Heart left ventricle (tissue), 13 donors: Measurements from ENCODE around the gene PSRC1.

Source experiments
- CTCF ChIP-seq, 12 donors: fragments of 200-600 bp; sonication (generic) in 4 of 12; IDR thresholded peaks; one replicate each; pipeline versions ENCODE4 v1.5.0 to v1.8.0; 2018 to 2022; ENCODE audit warnings: antibody characterized with exemption in 12 of 12, mild to moderate bottlenecking in 5 of 12
- POLR2A ChIP-seq, 2 donors: fragments of 450-650 bp; IDR thresholded peaks; one replicate each; pipeline ENCODE4 v1.6.1; 2017; ENCODE audit warnings: antibody characterized with exemption in 2 of 2, mild to moderate bottlenecking in 2 of 2, moderate library complexity in 2 of 2
- donor health status: ischemic (EF 13 %, LVEDD 7.1; RV severe dilation, severe dysfunction).
- donor health status: DM: no; HTN: yes; CAD: no.
- donor health status: DM: no; HTN: no; CAD: no.
- donor health status: ischemic (EF 25% LVEDD 6.9; RV normal size, moderate dysfunction).
- donor health status: ischemic (EF 25% LVEDD 5.7; RV mildly dilated, moderate dysfunction).
- donor health status: ischemic (EF 35%, LVEDD 5.7; RV mildly dilated, moderate dysfunction).
- donor health status: nonischemic (EF 11% LVEDD 7.7; RV severe dilation, severe dysfunction).
- donor health status: DM: yes; HTN: yes; CAD: no.
- donor health status: PGD.
- donor health status: ischemic (EF 29% LVEDD 5.4; RV normal size, mild dysfunction).
- donor health status: nonischemic (EF 23%, LVEDD 6.1; RV moderate dilation, normal function).

DNA sequence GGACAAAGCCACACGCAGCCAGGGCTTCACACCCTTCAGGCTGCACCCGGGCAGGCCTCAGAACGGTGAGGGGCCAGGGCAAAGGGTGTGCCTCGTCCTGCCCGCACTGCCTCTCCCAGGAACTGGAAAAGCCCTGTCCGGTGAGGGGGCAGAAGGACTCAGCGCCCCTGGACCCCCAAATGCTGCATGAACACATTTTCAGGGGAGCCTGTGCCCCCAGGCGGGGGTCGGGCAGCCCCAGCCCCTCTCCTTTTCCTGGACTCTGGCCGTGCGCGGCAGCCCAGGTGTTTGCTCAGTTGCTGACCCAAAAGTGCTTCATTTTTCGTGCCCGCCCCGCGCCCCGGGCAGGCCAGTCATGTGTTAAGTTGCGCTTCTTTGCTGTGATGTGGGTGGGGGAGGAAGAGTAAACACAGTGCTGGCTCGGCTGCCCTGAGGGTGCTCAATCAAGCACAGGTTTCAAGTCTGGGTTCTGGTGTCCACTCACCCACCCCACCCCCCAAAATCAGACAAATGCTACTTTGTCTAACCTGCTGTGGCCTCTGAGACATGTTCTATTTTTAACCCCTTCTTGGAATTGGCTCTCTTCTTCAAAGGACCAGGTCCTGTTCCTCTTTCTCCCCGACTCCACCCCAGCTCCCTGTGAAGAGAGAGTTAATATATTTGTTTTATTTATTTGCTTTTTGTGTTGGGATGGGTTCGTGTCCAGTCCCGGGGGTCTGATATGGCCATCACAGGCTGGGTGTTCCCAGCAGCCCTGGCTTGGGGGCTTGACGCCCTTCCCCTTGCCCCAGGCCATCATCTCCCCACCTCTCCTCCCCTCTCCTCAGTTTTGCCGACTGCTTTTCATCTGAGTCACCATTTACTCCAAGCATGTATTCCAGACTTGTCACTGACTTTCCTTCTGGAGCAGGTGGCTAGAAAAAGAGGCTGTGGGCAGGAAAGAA lies 8.1 kb downstream of the PSRC1 start:
- no peak for TF ChIP-seq CTCF (IDR thresholded peaks at IDR 0.05)
- TF ChIP-seq POLR2A (IDR thresholded peaks at IDR 0.05): no peak
